NCI-H460 (cell line): Measurements from ENCODE around the gene STXBP1. TPM values are rescaled to one million over a fixed set of nuclear protein-coding genes. Genes with fewer than 3 reads are reported as not detected.

Experiments
- DNase-seq: peaks from one replicate; pipeline ENCODE4 v3.0.0-alpha.2; 2016; ENCODE audit warnings: low read depth; ENCODE audit errors: extremely low read depth
- total RNA-seq: library from RNA; depleted of rRNA; stranded (reverse); fragments of >200 nt; shearing (Covaris generic); gene quantifications from 2 replicates; pipeline ENCODE4 v1.2.3, GENCODE V29; 2014

The STXBP1 gene
- total RNA-seq, 1 experiment from 2014 or later, result 8.4 TPM

DNA sequence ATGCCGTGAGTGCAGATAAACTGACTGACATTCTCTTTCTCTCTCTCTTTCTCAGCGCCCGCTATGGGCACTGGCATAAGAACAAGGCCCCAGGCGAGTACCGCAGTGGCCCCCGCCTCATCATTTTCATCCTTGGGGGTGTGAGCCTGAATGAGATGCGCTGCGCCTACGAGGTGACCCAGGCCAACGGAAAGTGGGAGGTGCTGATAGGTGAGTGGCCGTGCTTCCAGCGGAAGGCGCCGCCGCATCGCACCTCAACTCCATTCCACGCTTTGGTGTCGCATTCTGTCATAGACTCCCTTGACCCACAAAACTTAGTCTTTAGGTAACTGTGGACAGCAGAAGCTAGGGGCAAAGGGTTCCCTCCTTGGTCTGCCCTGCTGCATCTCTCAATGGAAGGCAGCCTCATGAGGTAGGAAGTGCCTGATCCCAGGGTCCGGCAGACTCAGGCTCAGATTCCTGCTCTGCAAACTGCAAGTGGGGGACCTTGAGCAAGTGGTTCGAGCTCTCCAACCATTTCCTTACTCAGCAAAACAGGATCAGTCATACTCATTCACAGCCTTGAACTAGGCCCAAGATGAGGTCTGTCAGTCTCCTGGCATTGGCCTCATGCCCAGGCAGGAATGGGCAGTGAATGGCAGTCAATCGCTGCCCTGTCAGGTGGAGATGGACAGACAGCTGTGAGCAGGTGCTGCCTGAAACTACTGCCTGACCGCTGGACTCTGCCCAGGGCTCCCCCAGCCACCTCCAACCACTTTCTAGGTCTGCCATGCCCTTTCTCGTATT is 70.5 kb downstream of the STXBP1 start:
- no peak for DNase-seq

DNA sequence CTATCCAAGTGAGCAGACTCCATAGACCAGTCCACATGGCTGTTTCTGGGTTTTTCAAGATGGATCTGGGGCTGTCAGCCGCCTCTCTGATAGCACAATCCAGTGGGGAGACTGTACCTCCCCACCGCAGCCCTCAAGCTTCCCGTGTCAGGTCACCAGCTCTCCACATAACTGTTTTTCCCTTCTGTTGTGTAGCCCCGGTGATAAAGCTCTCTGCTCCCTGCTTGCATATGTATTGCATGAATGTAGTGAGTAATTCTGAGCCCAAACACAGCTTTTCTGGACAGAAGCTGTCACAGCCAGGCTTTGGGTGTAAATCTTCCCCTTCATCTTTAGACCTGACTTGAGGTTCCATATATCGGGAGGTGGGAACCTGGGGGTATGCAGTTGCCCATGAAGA is 71.6 kb downstream of the STXBP1 start:
- DNase-seq, result no peak

DNA sequence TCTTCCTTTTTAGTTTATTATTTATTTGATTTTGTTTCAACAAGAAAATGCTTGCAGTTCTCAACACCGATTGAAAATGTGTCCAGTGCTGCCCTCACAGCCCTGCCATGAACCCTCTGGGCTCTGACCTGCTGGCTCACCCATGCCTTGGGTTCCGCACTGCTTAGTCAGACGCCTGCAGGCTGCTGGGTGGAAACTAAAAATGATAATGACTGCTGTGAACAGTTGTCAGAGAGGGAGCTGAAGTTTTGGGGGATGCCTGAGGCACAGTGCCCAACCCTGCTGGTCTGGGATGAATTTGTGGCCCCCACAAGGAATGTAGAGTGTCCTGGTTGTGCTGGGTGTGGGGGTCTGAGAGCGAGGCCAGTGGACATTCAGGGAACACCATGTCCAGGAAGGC is 72.5 kb downstream of the STXBP1 start:
- no peak for DNase-seq

DNA sequence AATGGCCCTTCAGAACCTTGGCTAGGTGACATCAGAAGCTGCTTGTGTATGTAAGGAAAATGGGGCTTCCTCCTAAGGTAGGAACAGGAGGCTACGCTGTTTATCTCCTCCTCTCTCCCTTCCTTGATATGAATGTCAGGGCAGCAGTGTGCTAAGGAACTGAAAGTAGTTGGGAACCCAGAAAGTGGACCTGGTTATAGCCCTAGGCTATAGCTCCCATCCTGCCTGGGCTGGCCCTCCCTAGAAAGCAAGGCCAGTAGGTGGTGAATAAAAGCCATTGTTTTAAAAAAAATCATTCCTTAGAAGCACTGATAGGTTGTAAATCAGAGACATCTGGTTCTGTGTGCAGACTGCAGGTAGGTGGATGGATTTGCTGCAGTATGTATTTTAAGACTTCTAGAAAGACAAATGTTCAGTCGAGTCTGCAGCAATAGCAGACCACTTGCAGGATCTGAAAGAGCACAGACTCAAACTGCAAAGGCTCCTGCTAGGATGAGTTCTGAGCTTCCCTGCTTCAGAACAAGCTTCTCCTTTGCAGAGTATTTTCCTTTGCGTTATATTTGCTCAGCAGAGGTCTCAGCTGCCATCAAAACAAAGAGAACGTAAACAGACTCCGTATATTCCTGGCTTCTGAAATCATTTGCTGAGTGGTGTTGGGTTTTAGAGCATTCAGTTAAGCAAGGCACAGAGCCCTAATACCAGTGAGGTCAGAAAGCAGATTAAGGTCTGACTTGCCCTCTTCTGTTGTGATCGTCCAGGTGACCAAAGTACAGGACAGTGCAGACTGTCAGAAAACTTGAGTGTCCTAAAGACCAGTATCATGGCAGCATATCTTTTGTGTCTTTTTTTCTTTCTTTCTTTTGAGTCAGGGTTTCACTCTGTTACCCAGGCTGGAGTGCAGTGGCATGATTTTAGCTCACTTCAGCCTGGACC is 74.7 kb downstream of the STXBP1 start:
- DNase-seq, result no peak

DNA sequence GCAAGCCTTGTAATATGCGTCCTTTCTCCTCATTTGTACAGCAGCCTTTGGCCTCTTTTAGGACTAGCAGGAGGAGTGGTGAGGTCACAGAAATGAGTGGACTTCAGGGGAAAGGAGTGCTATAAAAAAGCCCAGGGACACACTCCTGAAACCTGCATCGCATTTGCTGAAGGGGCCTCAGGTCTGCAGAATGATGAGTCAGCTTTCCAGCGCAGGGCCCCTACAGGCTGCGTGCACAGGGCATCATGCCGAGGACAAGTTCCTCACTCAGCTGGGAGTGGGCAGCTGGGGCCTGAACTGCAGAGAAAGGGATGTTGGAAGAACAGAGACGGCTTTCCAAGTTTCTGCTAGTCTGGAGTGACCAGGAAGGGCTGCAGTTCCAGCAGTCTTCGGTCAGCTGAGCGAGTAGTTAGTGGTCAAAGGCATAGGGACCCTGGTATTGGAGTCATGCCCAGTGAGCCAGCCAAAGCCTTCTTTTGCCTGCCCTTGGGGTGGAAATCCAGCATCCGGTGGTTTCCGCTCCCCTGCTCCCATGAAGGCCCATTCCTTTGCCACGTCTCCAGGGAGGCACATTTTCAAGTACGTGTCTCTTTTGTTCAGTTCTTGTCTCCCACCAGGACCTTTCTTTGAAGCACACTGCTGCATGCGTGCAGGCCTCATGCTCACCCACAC is 77.4 kb downstream of the STXBP1 start:
- no peak for DNase-seq

DNA sequence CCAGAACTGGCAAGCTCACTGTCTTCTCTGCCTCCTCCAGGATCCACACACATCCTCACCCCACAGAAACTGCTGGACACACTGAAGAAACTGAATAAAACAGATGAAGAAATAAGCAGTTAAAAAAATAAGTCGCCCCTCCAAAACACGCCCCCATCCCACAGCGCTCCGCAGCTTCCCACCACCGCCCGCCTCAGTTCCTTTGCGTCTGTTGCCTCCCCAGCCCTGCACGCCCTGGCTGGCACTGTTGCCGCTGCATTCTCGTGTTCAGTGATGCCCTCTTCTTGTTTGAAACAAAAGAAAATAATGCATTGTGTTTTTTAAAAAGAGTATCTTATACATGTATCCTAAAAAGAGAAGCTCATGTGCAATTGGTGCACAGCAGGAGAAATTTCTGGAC is 78.7 kb downstream of the STXBP1 start:
- no peak for DNase-seq

DNA sequence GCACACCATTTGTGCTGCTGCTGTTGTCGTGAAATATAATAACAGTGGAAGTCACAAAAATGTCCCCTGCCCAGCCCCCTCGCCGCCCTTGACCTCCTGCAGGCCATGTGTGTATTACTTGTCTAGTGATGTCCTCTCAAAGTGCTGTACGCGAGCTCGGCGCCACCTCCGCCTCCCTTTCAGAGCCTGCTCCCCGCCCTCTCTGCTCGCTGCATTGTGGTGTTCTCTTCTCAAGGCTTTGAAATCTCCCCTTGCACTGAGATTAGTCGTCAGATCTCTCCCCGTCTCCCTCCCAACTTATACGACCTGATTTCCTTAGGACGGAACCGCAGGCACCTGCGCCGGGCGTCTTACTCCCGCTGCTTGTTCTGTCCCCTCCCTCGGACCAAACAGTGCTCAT is 80.0 kb downstream of the STXBP1 start:
- no peak for DNase-seq

DNA sequence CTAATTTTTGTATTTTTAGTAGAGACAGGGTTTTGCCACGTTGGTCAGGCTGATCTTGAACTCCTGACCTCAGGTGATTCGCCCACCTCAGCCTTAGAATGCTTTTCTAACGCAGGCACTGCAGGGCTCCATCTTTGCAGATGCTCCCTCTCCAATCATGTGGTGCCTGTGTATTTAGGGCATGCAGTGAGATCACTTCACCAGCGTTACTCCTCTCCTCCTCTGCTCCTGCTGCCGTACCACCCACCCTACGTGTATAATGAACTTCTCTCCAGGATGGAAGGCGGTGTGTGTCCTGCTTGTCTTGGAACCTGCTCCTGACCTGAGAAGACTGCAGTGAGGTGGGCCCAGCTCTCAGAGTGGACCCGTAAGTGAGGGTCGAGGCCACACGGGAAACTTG is 81.1 kb downstream of the STXBP1 start:
- DNase-seq, result no peak

DNA sequence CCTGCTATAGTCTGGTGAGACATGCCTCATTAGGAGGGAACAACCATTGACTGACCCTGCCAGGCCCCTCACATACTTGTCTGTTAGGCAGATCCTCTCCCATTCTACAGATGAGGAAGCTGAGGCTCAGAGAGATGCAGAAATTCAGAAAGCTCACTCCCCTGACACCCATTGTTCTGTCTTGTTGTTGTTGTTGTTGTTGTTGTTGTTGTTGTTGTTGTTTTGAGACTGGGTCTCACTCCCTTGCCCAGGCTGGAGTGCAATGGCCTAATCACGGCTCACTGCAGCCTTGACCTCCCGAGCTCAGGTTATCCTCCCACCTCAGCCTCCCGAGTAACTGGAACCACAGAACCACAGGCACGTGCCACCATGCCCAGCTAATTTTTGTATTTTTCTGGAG is 81.6 kb downstream of the STXBP1 start:
- no peak for DNase-seq

DNA sequence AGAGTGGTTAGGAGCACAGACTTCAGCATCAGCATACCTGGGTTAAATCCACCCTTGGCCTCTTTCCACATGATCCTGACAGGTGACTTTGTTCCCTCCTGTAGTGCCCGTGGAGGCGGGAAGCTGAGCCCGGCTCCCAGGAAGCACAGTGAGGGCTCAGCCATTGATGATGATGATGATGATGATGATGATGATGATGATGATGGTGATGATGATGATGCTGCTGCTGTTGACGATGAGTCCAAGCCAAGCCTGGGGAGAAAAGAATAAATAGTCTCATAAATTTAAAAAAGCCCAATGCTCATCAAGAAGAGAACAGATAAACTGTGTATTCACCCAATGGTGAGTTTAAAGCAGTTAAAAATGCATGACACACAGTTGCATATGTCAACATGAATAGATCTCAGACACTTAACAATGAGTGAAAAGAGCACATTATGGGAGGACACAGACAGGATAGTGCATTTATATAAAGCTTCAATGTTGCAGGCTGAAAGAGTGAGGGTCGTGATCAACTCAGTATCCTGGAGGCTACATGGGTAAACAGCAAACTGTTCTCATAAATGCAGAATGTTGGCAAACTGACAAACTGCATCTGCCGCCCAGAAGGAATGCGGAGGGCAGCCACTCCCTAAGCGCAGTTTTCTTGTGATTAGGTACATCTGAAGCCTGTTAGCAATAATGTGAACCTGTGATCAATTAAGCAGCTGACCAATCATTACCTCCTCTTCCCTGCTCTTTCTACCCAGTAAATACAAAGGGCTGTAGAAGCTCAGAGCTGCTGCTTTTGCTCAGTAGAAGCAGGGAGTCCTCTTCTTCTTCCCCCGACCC is 83.0 kb downstream of the STXBP1 start:
- DNase-seq, result no peak

DNA sequence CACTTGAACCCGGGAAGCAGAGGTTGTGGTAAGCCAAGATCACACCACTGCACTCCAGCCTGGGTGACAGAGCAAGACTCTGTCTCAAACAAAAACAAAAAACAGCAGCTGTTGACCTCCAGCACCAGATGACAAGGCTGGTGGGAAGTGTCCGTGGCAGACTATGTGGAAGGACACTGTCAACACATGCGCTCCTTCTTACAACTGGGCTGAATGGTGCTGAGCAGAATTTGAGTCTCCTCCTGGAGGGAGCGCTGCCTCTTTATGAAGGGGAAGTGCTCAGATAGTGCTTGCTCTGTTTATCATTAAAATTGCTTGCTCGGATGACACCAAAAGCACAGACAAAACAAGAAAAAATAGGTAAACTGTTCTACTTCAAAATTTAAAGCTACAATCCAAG is 85.5 kb downstream of the STXBP1 start:
- no peak for DNase-seq

DNA sequence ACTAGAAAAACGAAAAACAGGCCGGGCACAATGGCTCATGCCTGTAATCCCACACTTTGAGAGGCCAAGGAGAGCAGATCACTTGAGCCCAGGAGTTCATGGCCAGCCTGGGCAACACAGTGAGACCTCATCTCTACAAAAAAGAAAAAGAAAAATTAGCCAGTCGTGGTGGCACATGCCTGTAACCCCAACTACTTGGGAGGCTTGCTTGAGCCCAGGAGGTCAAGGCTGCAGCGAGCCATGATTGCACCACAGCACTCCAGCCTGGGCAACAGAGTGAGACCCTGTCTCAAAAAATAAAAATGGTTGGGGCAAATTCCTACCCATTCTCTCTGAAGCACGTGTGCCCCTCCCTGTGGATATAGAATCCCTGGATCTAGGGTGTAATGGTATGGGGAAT is 86.3 kb downstream of the STXBP1 start:
- DNase-seq, result no peak

DNA sequence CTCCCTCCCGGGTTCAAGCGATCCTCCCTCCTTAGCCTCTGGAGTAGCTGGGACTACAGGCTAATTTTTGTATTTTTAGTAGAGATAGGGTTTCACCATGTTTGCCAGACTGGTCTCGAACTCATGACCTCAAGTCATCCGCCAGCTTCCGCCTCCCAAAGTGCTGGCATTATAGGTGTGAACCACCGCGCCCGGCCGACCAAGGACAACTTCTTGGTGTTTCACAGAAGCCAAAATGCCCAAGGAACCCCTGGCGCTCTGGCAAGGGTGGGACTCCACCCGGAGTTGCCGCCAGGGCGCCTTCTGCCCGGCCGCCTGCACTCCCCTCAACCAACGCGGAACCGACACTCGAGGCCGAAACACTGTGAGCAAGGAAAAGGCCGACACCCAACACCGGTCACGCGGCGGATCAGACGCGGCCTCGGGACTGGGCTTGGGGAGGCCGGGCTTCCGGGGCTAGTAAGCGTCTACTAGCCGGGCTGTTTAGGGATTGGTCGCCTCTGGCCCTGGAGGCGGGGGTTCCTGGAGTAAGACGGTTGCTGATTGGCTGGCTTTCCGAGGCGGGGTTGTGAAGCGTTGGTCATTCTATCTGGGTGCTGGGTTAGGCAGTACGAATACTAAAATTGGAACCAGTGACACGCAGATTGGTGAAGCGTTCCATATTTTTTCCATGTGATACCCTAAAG is 87.1 kb downstream of the STXBP1 start:
- DNase-seq, result peak; percentile 96

DNA sequence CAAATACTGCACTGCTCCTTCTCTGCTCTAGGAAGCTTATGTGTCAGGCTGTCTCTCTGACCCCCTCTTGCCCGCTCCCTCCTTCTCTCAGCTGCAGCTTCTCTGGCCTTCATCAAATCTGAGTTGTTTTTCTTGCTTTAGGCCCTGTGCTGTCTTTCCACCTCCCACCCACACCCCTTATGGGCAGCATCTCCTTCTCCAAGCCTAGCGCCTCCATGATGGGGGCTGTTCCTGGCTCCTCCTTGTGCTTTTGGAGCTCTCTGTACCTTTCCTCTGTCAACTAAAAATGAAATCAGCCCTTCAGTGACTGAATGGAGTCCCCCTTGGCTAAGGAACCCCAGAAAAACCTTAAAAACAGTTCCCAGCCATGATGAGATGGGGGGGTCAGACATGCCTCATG is 88.1 kb downstream of the STXBP1 start:
- DNase-seq, result no peak

DNA sequence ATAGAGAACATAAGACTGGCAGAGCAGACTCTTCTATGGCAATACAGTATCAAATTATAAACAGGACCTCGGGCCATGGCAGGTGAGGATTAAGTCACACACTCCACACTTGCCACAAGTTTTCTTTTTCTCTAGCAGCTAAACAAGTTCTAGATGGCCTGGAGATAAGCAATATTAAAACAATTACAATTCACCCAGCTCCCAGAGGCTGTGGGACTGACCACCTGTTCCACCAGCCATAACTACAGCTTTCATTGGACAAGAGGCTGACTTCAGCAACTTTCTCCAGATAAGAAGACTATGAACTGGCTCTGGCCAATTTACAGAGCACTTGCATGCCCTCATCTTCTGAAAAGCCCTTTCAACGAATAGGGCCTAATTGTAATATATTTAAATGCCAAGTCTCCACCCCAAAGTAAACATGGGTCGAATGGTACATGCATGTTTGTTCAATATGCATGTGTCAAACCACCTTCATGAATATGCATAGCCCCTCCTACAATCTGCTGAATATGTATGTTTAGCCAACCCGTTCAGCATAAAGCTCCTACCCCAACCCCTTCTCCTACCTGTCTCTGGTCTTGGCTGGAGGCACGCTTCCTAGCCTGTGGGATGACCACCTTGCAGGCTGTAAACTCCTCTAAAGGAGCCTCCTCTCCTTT is 88.6 kb downstream of the STXBP1 start:
- no peak for DNase-seq

DNA sequence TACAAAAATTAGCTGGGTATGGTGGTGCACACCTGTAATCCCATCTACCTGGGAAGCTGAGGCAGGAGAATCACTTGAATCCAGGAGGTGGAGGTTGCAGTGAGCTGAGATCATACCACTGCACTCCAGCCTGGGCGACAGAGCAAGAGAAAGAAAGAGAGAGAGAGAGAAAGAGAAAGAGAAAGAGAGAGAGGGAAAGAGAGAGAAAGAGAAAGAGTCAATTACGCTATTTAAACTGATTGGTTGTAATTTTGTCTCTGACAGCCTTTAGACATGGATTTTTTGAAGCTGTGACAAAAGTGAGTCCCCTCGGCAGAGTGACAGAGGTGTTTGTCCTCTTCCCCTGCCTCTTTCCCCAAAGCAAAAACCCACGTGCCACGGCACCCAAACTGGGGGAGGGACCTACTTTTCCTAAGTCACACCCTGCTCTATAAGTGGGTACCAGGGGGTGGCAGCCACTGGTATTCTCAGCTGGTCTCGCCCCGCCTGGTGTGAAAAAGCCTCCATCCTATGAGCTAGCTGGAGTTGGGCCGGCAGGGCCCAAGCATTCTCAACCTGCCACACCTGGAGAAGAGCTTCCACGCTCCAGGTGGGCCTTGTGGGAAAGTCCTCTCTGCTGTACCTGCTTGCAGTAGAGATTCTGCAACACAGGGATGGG is 91.3 kb downstream of the STXBP1 start:
- DNase-seq, result no peak

DNA sequence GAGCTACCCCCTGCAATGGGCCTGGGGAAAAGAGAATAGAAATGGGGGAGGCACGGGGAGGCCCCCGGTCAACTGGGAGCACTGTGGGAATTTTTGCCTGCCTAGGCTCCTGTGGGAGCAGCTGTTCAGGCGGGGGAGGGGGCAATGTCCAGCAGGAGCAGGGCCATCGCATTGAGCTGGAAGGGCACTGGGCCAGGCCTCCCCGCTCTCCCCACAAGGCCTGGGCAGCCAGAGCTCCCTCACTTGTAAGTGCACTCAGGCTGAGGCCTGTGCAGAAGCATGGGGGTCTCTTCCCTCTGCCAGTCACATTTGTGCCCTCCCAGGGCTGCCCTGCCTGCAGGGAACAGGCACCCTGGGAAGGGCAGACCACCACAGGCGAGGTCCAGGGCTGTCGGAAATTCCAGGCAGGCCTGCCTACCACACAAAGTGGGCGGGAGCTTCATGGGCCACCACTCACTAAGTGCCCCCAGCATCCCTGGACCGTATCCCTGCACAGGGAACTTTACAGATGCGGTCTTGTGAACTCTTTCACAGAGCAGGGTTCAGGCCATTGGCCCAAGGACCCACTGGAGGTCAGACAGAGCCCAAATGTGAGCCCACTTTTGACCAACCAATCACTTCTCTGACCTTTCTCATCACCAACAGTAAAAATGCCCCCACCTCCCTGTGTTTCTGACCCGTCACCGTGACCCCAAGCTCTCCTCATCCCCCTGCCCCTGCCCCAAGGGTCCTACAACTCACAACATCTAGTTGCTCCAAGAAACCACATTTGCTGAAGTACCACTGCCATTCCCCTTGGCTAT is 93.7 kb downstream of the STXBP1 start:
- DNase-seq, result no peak

DNA sequence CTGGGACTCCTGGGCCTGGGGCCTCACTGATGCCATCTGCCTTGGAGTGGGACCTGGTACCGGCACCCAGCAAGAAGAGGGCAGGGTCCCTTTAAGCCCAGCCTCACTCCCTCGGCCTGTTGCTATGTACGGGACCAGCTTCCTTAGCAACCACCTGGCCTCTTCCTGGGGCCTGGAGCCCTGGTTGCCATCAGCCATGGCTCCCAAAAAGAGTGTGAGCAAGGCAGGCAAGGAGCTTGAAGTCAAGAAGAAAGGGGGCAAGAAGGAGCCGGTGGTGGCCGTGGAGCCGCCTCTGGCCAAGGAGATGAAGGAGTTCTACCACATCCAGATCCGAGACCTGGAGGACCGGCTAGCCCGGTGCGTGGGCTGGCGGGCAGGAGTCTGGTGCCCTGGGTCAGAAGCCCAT is 94.8 kb downstream of the STXBP1 start, which contains the start of gene CFAP157:
Gene CFAP157, plus strand, starts transcription at position 153 of the 406 bp plus-strand sequence. Its CDS starts 44 bp downstream, at position 197.
- no peak for DNase-seq
